GM12872 (cell line): ENCODE data around the gene GCM1.
A peak's percentile ranks its signal among the peaks of the same experiment; 100 is the strongest.

Experiments
- CTCF ChIP-seq: IDR thresholded peaks from 3 replicates; pipeline ENCODE4 v1.5.1; 2011; ENCODE audit warnings: low read depth, mild to moderate bottlenecking, low read length, moderate library complexity; ENCODE audit not compliant: insufficient read depth

Gene GCM1

GRCh38 chr6:53162606-53163005, 14.0 kb upstream of the GCM1 start:
- no peak for TF ChIP-seq CTCF

- no peak for TF ChIP-seq CTCF
Measured at GRCh38 chr6:53161481-53162009, 12.9 kb upstream of the GCM1 start.

- no peak for TF ChIP-seq CTCF
Measured at GRCh38 chr6:53159558-53159957, 10.9 kb upstream of the GCM1 start.

GRCh38 chr6:53154794-53155193, 6.2 kb upstream of the GCM1 start:
- TF ChIP-seq CTCF, result no peak

- no peak for TF ChIP-seq CTCF
Measured at GRCh38 chr6:53154071-53154470, 5.4 kb upstream of the GCM1 start.

GRCh38 chr6:53152576-53152975, 3.9 kb upstream of the GCM1 start:
- no peak for TF ChIP-seq CTCF

GRCh38 chr6:53151676-53152075, 3.0 kb upstream of the GCM1 start:
- TF ChIP-seq CTCF, result peak; percentile 66

- no peak for TF ChIP-seq CTCF
Measured at GRCh38 chr6:53144802-53145201, 3.8 kb downstream of the GCM1 start.
